ENCODE measurements around the gene ATOH8.

The ATOH8 gene

DNA sequence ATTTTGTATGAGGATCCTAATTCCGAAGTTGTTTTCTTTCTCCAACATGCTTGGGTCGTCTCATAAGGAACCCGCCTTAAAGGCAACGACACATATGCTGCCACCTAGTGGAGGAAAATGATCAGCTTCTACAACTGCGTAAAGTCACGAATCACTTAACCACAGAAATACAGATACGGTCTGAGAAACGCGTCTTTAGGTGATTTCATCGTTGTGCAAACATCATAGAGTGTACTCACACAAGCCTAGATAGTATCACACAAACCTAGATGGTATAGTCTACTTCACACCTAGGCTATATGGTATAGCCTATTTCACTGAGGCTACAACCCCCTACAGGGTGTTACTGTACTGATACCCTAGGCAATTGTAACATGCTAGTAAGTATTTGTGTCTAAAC, 46.5 kb upstream of the ATOH8 start:
- in situ Hi-C loops (cut with HindIII; ENCODE audit: low sequenced_read_pairs), result no loop called here
- peak; percentile 88 for DNase-seq (ENCODE audit: low read depth, low spot score)
- no peak overlapping the region for H3K4me3 ChIP-seq (ENCODE audit: low read depth, low read length)
- TF ChIP-seq, protein P1, sequence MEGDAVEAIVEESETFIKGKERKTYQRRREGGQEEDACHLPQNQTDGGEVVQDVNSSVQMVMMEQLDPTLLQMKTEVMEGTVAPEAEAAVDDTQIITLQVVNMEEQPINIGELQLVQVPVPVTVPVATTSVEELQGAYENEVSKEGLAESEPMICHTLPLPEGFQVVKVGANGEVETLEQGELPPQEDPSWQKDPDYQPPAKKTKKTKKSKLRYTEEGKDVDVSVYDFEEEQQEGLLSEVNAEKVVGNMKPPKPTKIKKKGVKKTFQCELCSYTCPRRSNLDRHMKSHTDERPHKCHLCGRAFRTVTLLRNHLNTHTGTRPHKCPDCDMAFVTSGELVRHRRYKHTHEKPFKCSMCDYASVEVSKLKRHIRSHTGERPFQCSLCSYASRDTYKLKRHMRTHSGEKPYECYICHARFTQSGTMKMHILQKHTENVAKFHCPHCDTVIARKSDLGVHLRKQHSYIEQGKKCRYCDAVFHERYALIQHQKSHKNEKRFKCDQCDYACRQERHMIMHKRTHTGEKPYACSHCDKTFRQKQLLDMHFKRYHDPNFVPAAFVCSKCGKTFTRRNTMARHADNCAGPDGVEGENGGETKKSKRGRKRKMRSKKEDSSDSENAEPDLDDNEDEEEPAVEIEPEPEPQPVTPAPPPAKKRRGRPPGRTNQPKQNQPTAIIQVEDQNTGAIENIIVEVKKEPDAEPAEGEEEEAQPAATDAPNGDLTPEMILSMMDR (IDR thresholded peaks at IDR 0.05; ENCODE audit: low read depth, low read length), result peak; percentile 85

GRCh38 chr2:85708641-85709040, 45.1 kb upstream of the ATOH8 start:
- H3K4me3 ChIP-seq (ENCODE audit: low read depth, low read length), result no peak overlapping the region
- no peak for DNase-seq (ENCODE audit: low read depth, low spot score)
- in situ Hi-C loops (cut with HindIII; ENCODE audit: low sequenced_read_pairs), result no loop called here
- TF ChIP-seq, protein P1 (IDR thresholded peaks at IDR 0.05; ENCODE audit: low read depth, low read length), result no peak

GRCh38 chr2:85709401-85709811, 44.4 kb upstream of the ATOH8 start:
- in situ Hi-C loops (cut with HindIII; ENCODE audit: low sequenced_read_pairs), result no loop called here
- DNase-seq (ENCODE audit: low read depth, low spot score), result no peak
- TF ChIP-seq, protein P1 (IDR thresholded peaks at IDR 0.05; ENCODE audit: low read depth, low read length), result no peak
- no peak overlapping the region for H3K4me3 ChIP-seq (ENCODE audit: low read depth, low read length)

- no peak for DNase-seq (ENCODE audit: low read depth, low spot score)
- TF ChIP-seq, protein P1 (IDR thresholded peaks at IDR 0.05; ENCODE audit: low read depth, low read length), result no peak
- no peak overlapping the region for H3K4me3 ChIP-seq (ENCODE audit: low read depth, low read length)
- in situ Hi-C loops (cut with HindIII; ENCODE audit: low sequenced_read_pairs), result no loop called here
Measured at GRCh38 chr2:85710687-85711577, 42.9 kb upstream of the ATOH8 start.

- TF ChIP-seq, protein P1 (IDR thresholded peaks at IDR 0.05; ENCODE audit: low read depth, low read length), result no peak
- no peak overlapping the region for H3K4me3 ChIP-seq (ENCODE audit: low read depth, low read length)
- in situ Hi-C loops (cut with HindIII; ENCODE audit: low sequenced_read_pairs), result no loop called here
- no peak for DNase-seq (ENCODE audit: low read depth, low spot score)
Measured at GRCh38 chr2:85711578-85712060, 42.2 kb upstream of the ATOH8 start.

DNA sequence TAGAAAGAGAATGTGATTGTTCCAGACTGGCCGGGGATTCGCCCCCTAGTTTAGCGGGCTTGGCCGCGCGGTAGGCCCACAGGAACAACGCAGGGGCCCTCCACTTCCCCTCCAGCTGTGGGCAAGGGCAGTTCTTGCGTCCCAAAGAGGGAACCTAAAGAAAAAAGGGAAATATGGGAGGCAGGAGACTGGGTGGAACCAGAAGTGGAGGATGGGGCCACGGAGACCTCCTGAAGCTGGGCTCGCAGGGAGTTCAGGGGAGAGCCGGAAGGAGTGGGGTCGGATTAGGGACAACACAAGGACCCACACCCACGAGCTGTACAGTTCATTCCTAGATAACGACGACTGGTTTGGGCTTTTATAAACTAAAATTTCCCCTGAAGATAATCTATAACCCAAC, 41.5 kb upstream of the ATOH8 start:
- in situ Hi-C loops (cut with HindIII; ENCODE audit: low sequenced_read_pairs), result no loop called here
- no peak for DNase-seq (ENCODE audit: low read depth, low spot score)
- TF ChIP-seq, protein P1 (IDR thresholded peaks at IDR 0.05; ENCODE audit: low read depth, low read length), result no peak
- no peak overlapping the region for H3K4me3 ChIP-seq (ENCODE audit: low read depth, low read length)
